Prostate gland (tissue), 2 donors: ENCODE data around the gene SMIM41. TPM values are rescaled to one million over a fixed set of nuclear protein-coding genes. Genes with fewer than 3 reads are reported as not detected.

Experiments used
- DNase-seq: peaks from one replicate; pipeline ENCODE4 v3.0.0-alpha.2; 2019; ENCODE audit warnings: low spot score
- H3K27ac ChIP-seq, 2 donors: fragments of 200-600 bp; sonication (generic); 2 replicates each; pipeline ENCODE4 v1.5.1; 2017 to 2019
- H3K27me3 ChIP-seq: fragments of 200-600 bp; sonication (generic); replicated peaks from 2 replicates; pipeline ENCODE4 v1.5.1; 2019; ENCODE audit not compliant: insufficient read depth
- H3K36me3 ChIP-seq, 2 donors: fragments of 200-600 bp; sonication (generic); 1 replicate in 1 of 2; 2 replicates in 1 of 2; pipeline versions ENCODE4 v1.5.1 to v1.8.1; 2017 to 2019
- H3K4me1 ChIP-seq: fragments of 200-600 bp; sonication (generic); replicated peaks from 2 replicates; pipeline ENCODE4 v1.5.1; 2019
- H3K4me3 ChIP-seq, 2 donors: fragments of 200-600 bp; sonication (generic); 2 replicates each; pipeline ENCODE4 v1.5.1; 2017 to 2019
- H3K9me3 ChIP-seq: fragments of 200-600 bp; sonication (generic); 2 replicates; pipeline ENCODE4 v1.5.1; 2017
- POLR2A ChIP-seq: fragments of 450-650 bp; IDR thresholded peaks from one replicate; pipeline ENCODE4 v1.6.1; 2016; ENCODE audit warnings: antibody characterized with exemption, mild to moderate bottlenecking
- POLR2AphosphoS5 ChIP-seq: sonication (generic); formaldehyde crosslinking; IDR thresholded peaks from one replicate; pipeline ENCODE4 v1.6.1; 2017; ENCODE audit warnings: antibody characterized with exemption
- WGBS: methylation state at CpG from one replicate; pipeline ENCODE4 v1.1.5; 2018; 5-methylcytosine and 5-hydroxymethylcytosine counted together
- intact Hi-C: fragments of 100-400 bp; cut with DNase I; formaldehyde crosslinking; loops from one replicate; pipeline ENCODE4 v1.14.2; 2022
- total RNA-seq, 2 donors: library from RNA; depleted of rRNA; stranded (reverse); fragments of >200 nt; gene quantifications; one replicate each; pipeline ENCODE4 v1.1.0, GENCODE V29; 2016
- TF ChIP-seq, protein P1 (sequence below), 4 experiments: fragments of 200-600 bp in 2 of 4; fragments of 450-650 bp in 2 of 4; sonication (generic) in 2 of 4; IDR thresholded peaks; 1 replicate in 3 of 4; 2 replicates in 1 of 4; pipeline ENCODE4 v1.5.1; 2016 to 2019; ENCODE audit warnings: antibody characterized with exemption in 4 of 4, mild to moderate bottlenecking in 2 of 4, moderate library complexity in 2 of 4

The SMIM41 gene
- total RNA-seq, 2 donors from 2014 or later: 7.5 to 30.2 TPM

DNA sequence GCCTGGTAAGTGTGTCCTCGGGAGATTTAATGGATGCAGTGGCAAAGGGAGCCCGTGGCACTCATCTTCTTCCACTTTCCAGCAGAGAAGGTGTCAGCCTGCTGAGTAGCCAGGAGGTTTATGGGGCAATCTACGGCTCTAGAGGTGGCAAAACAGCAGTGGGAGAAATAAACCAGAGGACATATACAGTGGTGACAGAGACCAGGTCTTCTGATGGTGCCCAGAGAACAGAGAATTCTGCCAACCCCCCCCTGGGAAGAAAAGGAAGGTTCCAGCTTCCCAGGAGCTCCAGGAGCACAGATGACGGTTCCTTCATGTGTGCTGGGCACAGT lies 43.0 kb downstream of the SMIM41 start:
- no peaks in the 10 kb centered on the region for H3K27me3 ChIP-seq
- no peak for DNase-seq
- intact Hi-C loops: no loop called here
- H3K4me1 ChIP-seq: peaks cover 28% of the 10 kb centered on the region
- H3K4me3 ChIP-seq: no peak overlapping the region
- H3K27ac ChIP-seq: peak overlapping the region in 1 of 2 donors; percentile 65
- TF ChIP-seq POLR2A (no peak), POLR2AphosphoS5 (no peak)
- TF ChIP-seq, protein P1, sequence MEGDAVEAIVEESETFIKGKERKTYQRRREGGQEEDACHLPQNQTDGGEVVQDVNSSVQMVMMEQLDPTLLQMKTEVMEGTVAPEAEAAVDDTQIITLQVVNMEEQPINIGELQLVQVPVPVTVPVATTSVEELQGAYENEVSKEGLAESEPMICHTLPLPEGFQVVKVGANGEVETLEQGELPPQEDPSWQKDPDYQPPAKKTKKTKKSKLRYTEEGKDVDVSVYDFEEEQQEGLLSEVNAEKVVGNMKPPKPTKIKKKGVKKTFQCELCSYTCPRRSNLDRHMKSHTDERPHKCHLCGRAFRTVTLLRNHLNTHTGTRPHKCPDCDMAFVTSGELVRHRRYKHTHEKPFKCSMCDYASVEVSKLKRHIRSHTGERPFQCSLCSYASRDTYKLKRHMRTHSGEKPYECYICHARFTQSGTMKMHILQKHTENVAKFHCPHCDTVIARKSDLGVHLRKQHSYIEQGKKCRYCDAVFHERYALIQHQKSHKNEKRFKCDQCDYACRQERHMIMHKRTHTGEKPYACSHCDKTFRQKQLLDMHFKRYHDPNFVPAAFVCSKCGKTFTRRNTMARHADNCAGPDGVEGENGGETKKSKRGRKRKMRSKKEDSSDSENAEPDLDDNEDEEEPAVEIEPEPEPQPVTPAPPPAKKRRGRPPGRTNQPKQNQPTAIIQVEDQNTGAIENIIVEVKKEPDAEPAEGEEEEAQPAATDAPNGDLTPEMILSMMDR (IDR thresholded peaks at IDR 0.05): no peak
- WGBS: 81% methylated on average over 4 of the region's 4 CpGs
- no peaks in the 10 kb centered on the region for H3K36me3 ChIP-seq
- H3K9me3 ChIP-seq: no peaks in the 10 kb centered on the region

DNA sequence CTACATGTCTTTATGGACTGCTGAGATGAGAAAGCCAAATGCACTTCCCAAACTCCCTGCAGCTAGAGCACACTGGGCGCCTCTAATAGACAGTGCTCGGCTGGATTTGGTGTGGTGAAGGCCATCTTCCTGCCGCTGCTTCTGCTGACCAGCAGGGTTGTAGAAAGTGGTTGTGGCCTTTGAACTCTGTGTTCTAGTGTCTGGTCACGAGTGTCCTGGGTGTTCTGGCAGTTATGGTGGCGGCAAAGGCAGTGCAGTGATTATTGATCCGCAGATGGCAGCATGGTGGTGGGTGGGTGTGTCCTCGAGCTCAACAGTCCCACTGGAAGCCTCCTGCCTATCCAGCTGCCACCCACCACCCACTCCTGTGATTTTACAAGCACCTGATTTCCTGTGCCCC lies 43.4 kb downstream of the SMIM41 start:
- Histone ChIP-seq H3K9me3 (no peaks in the 10 kb centered on the region), H3K27me3 (no peaks in the 10 kb centered on the region), H3K27ac (peak overlapping the region in 1 of 2 donors; percentile 65), H3K36me3 (no peaks in the 10 kb centered on the region), H3K4me3 (no peak overlapping the region), H3K4me1 (peaks cover 32% of the 10 kb centered on the region)
- intact Hi-C loops: no loop called here
- no peak for DNase-seq
- TF ChIP-seq, protein P1 (IDR thresholded peaks at IDR 0.05): no peak
- no peak for TF ChIP-seq POLR2A
- no peak for TF ChIP-seq POLR2AphosphoS5
- WGBS: 92% methylated on average over 7 of the region's 7 CpGs

DNA sequence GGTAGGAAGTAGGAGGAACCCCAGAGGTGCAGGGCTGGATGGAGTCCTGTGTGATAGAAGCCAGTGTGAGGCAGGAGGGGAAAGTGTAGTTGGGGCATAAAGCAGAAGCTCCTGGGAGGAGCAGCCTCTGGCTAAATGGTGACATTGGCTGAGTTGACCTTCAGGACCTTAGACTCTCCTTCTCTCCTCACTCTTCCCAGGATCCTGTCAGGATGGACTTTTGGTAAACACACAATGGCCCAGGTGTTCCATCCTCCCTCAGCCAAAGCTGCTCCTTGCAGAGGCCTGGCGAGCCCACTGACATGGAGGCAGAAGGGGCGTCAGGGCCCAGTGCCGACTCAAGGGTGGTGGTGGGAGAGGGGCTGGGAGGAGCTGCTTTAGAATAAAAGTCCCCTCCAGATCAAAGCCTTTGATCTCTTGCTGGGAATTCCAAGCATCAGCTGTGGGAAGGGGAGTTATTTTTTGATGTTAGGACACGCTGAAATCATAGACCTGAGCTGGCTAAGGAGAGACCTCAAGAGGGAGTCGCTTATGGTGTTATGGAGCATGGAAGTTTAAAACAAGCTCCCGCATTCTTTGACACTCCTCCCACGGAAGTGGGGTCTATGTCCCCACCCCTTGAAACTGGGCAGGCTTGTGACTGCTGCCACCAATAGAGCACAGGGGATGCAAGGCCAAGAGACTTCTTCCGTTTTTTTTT lies 44.1 kb downstream of the SMIM41 start:
- TF ChIP-seq, protein P1 (IDR thresholded peaks at IDR 0.05): no peak
- no peak for TF ChIP-seq POLR2AphosphoS5
- TF ChIP-seq POLR2A: no peak
- H3K4me1 ChIP-seq: peaks cover 32% of the 10 kb centered on the region
- no peak for DNase-seq
- no peaks in the 10 kb centered on the region for H3K27me3 ChIP-seq
- intact Hi-C loops: no loop called here
- H3K9me3 ChIP-seq: no peaks in the 10 kb centered on the region
- H3K36me3 ChIP-seq: no peaks in the 10 kb centered on the region
- H3K4me3 ChIP-seq: no peak overlapping the region
- 73% methylated on average over 8 of the region's 8 CpGs for WGBS
- H3K27ac ChIP-seq: peak overlapping the region in 1 of 2 donors; percentile 98

DNA sequence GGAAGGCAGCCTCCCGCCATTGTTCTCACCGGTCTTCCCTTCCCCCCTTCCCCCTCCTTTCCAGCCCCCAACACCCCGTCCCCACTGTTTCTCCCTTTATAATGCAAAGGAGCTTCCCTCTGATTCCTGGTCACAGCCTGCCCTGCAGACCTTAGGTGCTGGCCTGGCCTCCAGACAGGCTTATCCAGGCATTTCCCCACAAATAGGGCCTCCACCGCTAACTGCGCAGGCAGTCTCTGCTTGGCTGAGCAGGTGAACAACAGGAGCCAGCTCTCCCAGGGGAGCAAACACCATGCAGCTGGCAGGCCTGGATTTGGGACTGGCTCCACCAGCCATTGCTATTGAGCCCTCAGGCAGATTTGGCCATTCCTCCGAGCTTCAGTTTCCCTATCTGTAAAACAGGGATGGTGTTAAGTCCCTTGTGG lies 46.0 kb downstream of the SMIM41 start:
- no peaks in the 10 kb centered on the region for H3K9me3 ChIP-seq
- 67% methylated on average over 6 of the region's 6 CpGs for WGBS

More for the DNA sequence above, 46.0 kb downstream of the SMIM41 start:
- Histone ChIP-seq H3K27me3 (no peaks in the 10 kb centered on the region), H3K4me3 (no peak overlapping the region), H3K4me1 (peaks cover 30% of the 10 kb centered on the region), H3K36me3 (no peaks in the 10 kb centered on the region), H3K27ac (peak overlapping the region; percentile 90 to 98)
- intact Hi-C loops: no loop called here
- TF ChIP-seq POLR2A (no peak), POLR2AphosphoS5 (no peak)
- TF ChIP-seq, protein P1 (IDR thresholded peaks at IDR 0.05): no peak
- DNase-seq: no peak
